ENCODE measurements around the gene GTPBP10.
"Not testable (repeated sequence)": the region's sequence is repeated elsewhere in the genome, so short reads cannot be mapped to it uniquely, and the experiment has no call there.

GRCh38 chr7:90334926-90335325, 11.6 kb upstream of the GTPBP10 start:
- TF ChIP-seq PATZ1, TOX (CRISPR knock-in tag; IDR thresholded peaks at IDR 0.05; ENCODE audit: borderline replicate concordance): not testable (repeated sequence)

Data from SK-N-SH treated with all-trans-retinoic acid at 6 μM for 48 hours (cell line).